B cell (primary cell): ENCODE data around the gene C4BPA. TPM values are rescaled to one million over a fixed set of nuclear protein-coding genes. Genes with fewer than 3 reads are reported as not detected.

Experiments
- ATAC-seq: fragments of 200-7000 bp; cut with Tn5 transposase; one replicate; pipeline ENCODE4 v1.10.0; 2021; ENCODE audit warnings: low read depth, mild to moderate bottlenecking, moderate number of reproducible peaks, moderate library complexity
- CTCF ChIA-PET: fragments of 350-600 bp; sonication (Branson Sonifier 250); formaldehyde crosslinking; loops from one replicate; lab custom pipeline; 2021; ENCODE audit warnings: antibody characterized with exemption, inconsistent platforms; lab: Charles Lee
- POLR2A ChIA-PET: fragments of 350-600 bp; sonication (Branson Sonifier 250); formaldehyde crosslinking; loops from one replicate; lab custom pipeline; 2021; ENCODE audit warnings: antibody characterized with exemption; lab: Charles Lee
- DNase-seq: peaks from one replicate; pipeline ENCODE4 v3.0.0; 2013
- H2AFZ ChIP-seq: 2 replicates; pipeline ENCODE4 v1.6.1; 2012; ENCODE audit warnings: mild to moderate bottlenecking, low read depth, low read length; ENCODE audit not compliant: insufficient read depth, poor library complexity, severe bottlenecking
- H3K27ac ChIP-seq, 2 donors: 1 replicate in 1 of 2; 2 replicates in 1 of 2; pipeline ENCODE4 v1.5.1; 2012 to 2013; ENCODE audit warnings: low read length in 2 of 2, mild to moderate bottlenecking in 2 of 2, moderate library complexity in 1 of 2
- H3K27me3 ChIP-seq, 4 experiments: fragments of 200-600 bp in 1 of 4; sonication (generic) in 1 of 4; replicated peaks in 1 of 4; 1 replicate in 2 of 4; 2 replicates in 2 of 4; pipeline versions ENCODE4 v1.6.1 to v1.7.0; 2013 to 2016; ENCODE audit warnings: low read length in 3 of 4, mild to moderate bottlenecking in 2 of 4, mixed read lengths in 1 of 4, moderate library complexity in 1 of 4; ENCODE audit not compliant: insufficient read depth in 4 of 4, control insufficient read depth in 3 of 4; ENCODE audit errors: control extremely low read depth in 1 of 4
- H3K36me3 ChIP-seq, 2 experiments: replicated peaks in 1 of 2; 1 replicate in 1 of 2; 2 replicates in 1 of 2; pipeline versions ENCODE4 v1.6.1 to v1.7.1; 2013; ENCODE audit warnings: low read length in 1 of 2; ENCODE audit not compliant: insufficient read depth in 2 of 2, control insufficient read depth in 1 of 2; ENCODE audit errors: control extremely low read depth in 1 of 2, extremely low read depth in 1 of 2
- H3K4me1 ChIP-seq, 2 donors: fragments of 200-600 bp in 1 of 2; sonication (generic) in 1 of 2; 1 replicate in 1 of 2; 2 replicates in 1 of 2; pipeline versions ENCODE4 v1.5.1 to v1.6.1; 2013 to 2017; ENCODE audit warnings: low read length in 2 of 2; ENCODE audit not compliant: control insufficient read depth in 2 of 2, insufficient read depth in 2 of 2
- H3K4me2 ChIP-seq: replicated peaks from 2 replicates; pipeline ENCODE3; 2012; ENCODE audit warnings: mild to moderate bottlenecking, low read depth, low read length; ENCODE audit not compliant: poor library complexity, severe bottlenecking
- H3K4me3 ChIP-seq, 5 experiments: fragments of 200-600 bp in 1 of 5; sonication (generic) in 1 of 5; 1 replicate in 3 of 5; 2 replicates in 2 of 5; pipeline versions ENCODE4 v1.5.1 to v1.7.0; 2011 to 2016; ENCODE audit warnings: low read length in 4 of 5, mild to moderate bottlenecking in 4 of 5, low read depth in 2 of 5, control low read depth in 1 of 5, moderate library complexity in 1 of 5; ENCODE audit not compliant: insufficient read depth in 1 of 5; ENCODE audit errors: control extremely low read depth in 1 of 5, extremely low read depth in 1 of 5
- H3K79me2 ChIP-seq: fragments of 200-600 bp; sonication (generic); one replicate; pipeline ENCODE4 v1.6.0; 2016; ENCODE audit warnings: low read length; ENCODE audit not compliant: control insufficient read depth, insufficient read depth
- H3K9ac ChIP-seq: fragments of 200-600 bp; sonication (generic); 2 replicates; pipeline ENCODE4 v1.6.1; 2017; ENCODE audit warnings: mild to moderate bottlenecking, low read length, moderate library complexity
- H3K9me3 ChIP-seq, 3 donors: one replicate each; pipeline versions ENCODE4 v1.6.1 to v1.7.1; 2013; ENCODE audit warnings: low read length in 2 of 3; ENCODE audit not compliant: control insufficient read depth in 2 of 3, insufficient read depth in 1 of 3; ENCODE audit errors: control extremely low read depth in 1 of 3
- H4K20me1 ChIP-seq: 2 replicates; pipeline ENCODE4 v1.6.0; 2012; ENCODE audit warnings: mild to moderate bottlenecking, low read length; ENCODE audit not compliant: insufficient read depth, control insufficient read depth, poor library complexity, severe bottlenecking
- H3K27ac Mint-ChIP-seq: one replicate; pipeline ENCODE4 v1.8.0; 2021; ENCODE audit warnings: mixed read lengths
- H3K27me3 Mint-ChIP-seq: one replicate; pipeline ENCODE4 v1.8.0; 2021; ENCODE audit warnings: mixed read lengths
- H3K4me1 Mint-ChIP-seq: one replicate; pipeline ENCODE4 v1.8.0; 2021; ENCODE audit warnings: mixed read lengths
- H3K4me3 Mint-ChIP-seq: one replicate; pipeline ENCODE4 v1.8.0; 2021; ENCODE audit warnings: mixed read lengths
- H3K9me3 Mint-ChIP-seq: one replicate; pipeline ENCODE4 v1.8.0; 2022; ENCODE audit warnings: mixed read lengths; ENCODE audit not compliant: insufficient read depth
- CTCF ChIP-seq: fragments of 200-600 bp; IDR thresholded peaks from one replicate; pipeline ENCODE4 v1.8.0; 2022; ENCODE audit warnings: antibody characterized with exemption, mild to moderate bottlenecking
- EZH2 ChIP-seq: IDR thresholded peaks from 2 replicates; pipeline ENCODE4 v1.6.1; 2012; ENCODE audit warnings: borderline replicate concordance, low read depth, mild to moderate bottlenecking, moderate library complexity, low read length; ENCODE audit not compliant: insufficient read depth, poor library complexity, severe bottlenecking
- WGBS: methylation state at CpG from one replicate; pipeline ENCODE4 v1.1.5; 2013; ENCODE audit warnings: missing lambda C conversion rate; ENCODE audit not compliant: insufficient coverage; 5-methylcytosine and 5-hydroxymethylcytosine counted together
- intact Hi-C: fragments of 100-400 bp; cut with micrococcal nuclease; formaldehyde crosslinking; loops from one replicate; pipeline ENCODE4 v1.10.0; 2022
- polyA plus RNA-seq: library from polyadenylated mRNA; depleted of rRNA; stranded (reverse); fragments of >200 nt; gene quantifications from 2 replicates; pipeline ENCODE4 v1.2.3, GENCODE V29; 2012
- total RNA-seq, 2 donors: library from RNA; stranded (reverse); fragments of 120-200 nt in 1 of 2; gene quantifications; 1 replicate in 1 of 2; 2 replicates in 1 of 2; pipeline versions ENCODE4 v1.2.3 to v1.2.4, GENCODE V29; 2013 to 2022

The C4BPA gene
- total and polyA plus RNA-seq, 2 donors (not counting 1 experiment from before 2014, with no cell fraction given), result not detected

- ATAC-seq (no peak), DNase-seq (no peak)
- Mint-ChIP-seq H3K27ac (no peak overlapping the region), H3K4me1 (no peaks in the 10 kb centered on the region), H3K4me3 (no peak overlapping the region), H3K9me3 (no peaks in the 10 kb centered on the region), H3K27me3 (peaks cover 26% of the 10 kb centered on the region)
- Histone ChIP-seq H4K20me1 (no peaks in the 10 kb centered on the region), H3K9ac (no peak overlapping the region), H3K9me3 (no peaks in the 10 kb centered on the region), H3K27ac (no peak overlapping the region), H3K4me3 (no peak overlapping the region), H3K79me2 (no peaks in the 10 kb centered on the region), H3K4me2 (no peak overlapping the region), H3K36me3 (no peaks in the 10 kb centered on the region), H3K4me1 (no peaks in the 10 kb centered on the region), H2AFZ (no peak overlapping the region), H3K27me3 (no peaks in the 10 kb centered on the region)
- 100% methylated on average over 1 of the region's 2 CpGs for WGBS
- no peak for TF ChIP-seq CTCF
- TF ChIP-seq EZH2, result no peak
- intact Hi-C loops, result no loop called here
- ChIA-PET CTCF (interaction anchor here (0.6 kb wide), 1 partner anchor 481 kb away, joined by 3 read pairs; no protein-coding TSS in a partner anchor), POLR2A (no interaction called here)
Observed at GRCh38 chr1:207112616-207113296, 8.7 kb downstream of the C4BPA start.

- Mint-ChIP-seq H3K9me3 (no peaks in the 10 kb centered on the region), H3K4me1 (no peaks in the 10 kb centered on the region), H3K27ac (no peak overlapping the region), H3K27me3 (peaks cover 14% of the 10 kb centered on the region), H3K4me3 (no peak overlapping the region)
- no peak for DNase-seq
- ChIA-PET CTCF (no interaction called here), POLR2A (no interaction called here)
- no peak for ATAC-seq
- TF ChIP-seq CTCF (no peak), EZH2 (no peak)
- H3K27ac ChIP-seq, result no peak overlapping the region
- no peaks in the 10 kb centered on the region for H4K20me1 ChIP-seq
- no peaks in the 10 kb centered on the region for H3K9me3 ChIP-seq
- H3K9ac ChIP-seq, result no peak overlapping the region
- no peak overlapping the region for H3K4me2 ChIP-seq
- no peaks in the 10 kb centered on the region for H3K4me1 ChIP-seq
- no peaks in the 10 kb centered on the region for H3K27me3 ChIP-seq
- no peaks in the 10 kb centered on the region for H3K79me2 ChIP-seq
- intact Hi-C loops, result no loop called here
- no peaks in the 10 kb centered on the region for H3K36me3 ChIP-seq
- H3K4me3 ChIP-seq, result no peak overlapping the region
- WGBS, result no CpG with 5 or more reads among the region's 5 CpGs
- H2AFZ ChIP-seq, result no peak overlapping the region
Observed at GRCh38 chr1:207115269-207115668, 11.2 kb downstream of the C4BPA start.
